Mucosa of stomach (tissue), 1 donor: ENCODE results near the gene PROK1.

Source experiments
- H3K27me3 ChIP-seq: one replicate; pipeline ENCODE4 v1.7.0; 2013; ENCODE audit warnings: mild to moderate bottlenecking, low read length; ENCODE audit not compliant: control insufficient read depth, insufficient read depth
- H3K36me3 ChIP-seq: one replicate; pipeline ENCODE4 v1.7.0; 2013; ENCODE audit warnings: low read length; ENCODE audit not compliant: control insufficient read depth, insufficient read depth
- H3K4me1 ChIP-seq: one replicate; pipeline ENCODE4 v1.7.0; 2013; ENCODE audit warnings: mild to moderate bottlenecking, low read length; ENCODE audit not compliant: control insufficient read depth, insufficient read depth
- H3K4me3 ChIP-seq: one replicate; pipeline ENCODE4 v1.7.0; 2013; ENCODE audit warnings: low read length
- H3K9ac ChIP-seq: one replicate; pipeline ENCODE4 v1.7.0; 2013; ENCODE audit warnings: mild to moderate bottlenecking, low read length, moderate library complexity
- H3K9me3 ChIP-seq: one replicate; pipeline ENCODE4 v1.7.0; 2013; ENCODE audit warnings: mild to moderate bottlenecking, low read length, moderate library complexity; ENCODE audit not compliant: control insufficient read depth
- donor health status: Pancreatic carcinoma.

The PROK1 gene

GRCh38 chr1:110484801-110485200 lies 33.9 kb downstream of the PROK1 start:
- Histone ChIP-seq H3K36me3 (no peaks in the 10 kb centered on the region), H3K4me3 (no peak overlapping the region), H3K4me1 (peaks cover 61% of the 10 kb centered on the region), H3K9me3 (no peaks in the 10 kb centered on the region), H3K27me3 (peaks cover 15% of the 10 kb centered on the region), H3K9ac (no peak overlapping the region)

GRCh38 chr1:110485725-110486124 lies 34.8 kb downstream of the PROK1 start:
- Histone ChIP-seq H3K36me3 (no peaks in the 10 kb centered on the region), H3K4me3 (no peak overlapping the region), H3K9ac (no peak overlapping the region), H3K27me3 (peaks cover 15% of the 10 kb centered on the region), H3K9me3 (no peaks in the 10 kb centered on the region), H3K4me1 (peaks cover 52% of the 10 kb centered on the region)

GRCh38 chr1:110487726-110488125 lies 36.8 kb downstream of the PROK1 start:
- Histone ChIP-seq H3K27me3 (peaks cover 21% of the 10 kb centered on the region), H3K9ac (no peak overlapping the region), H3K9me3 (no peaks in the 10 kb centered on the region), H3K4me3 (no peak overlapping the region), H3K4me1 (peaks cover 32% of the 10 kb centered on the region), H3K36me3 (no peaks in the 10 kb centered on the region)

GRCh38 chr1:110488161-110488560 lies 37.2 kb downstream of the PROK1 start:
- no peaks in the 10 kb centered on the region for H3K36me3 ChIP-seq
- no peak overlapping the region for H3K4me3 ChIP-seq
- H3K9ac ChIP-seq: no peak overlapping the region
- H3K27me3 ChIP-seq: peaks cover 18% of the 10 kb centered on the region
- peaks cover 28% of the 10 kb centered on the region for H3K4me1 ChIP-seq
- no peaks in the 10 kb centered on the region for H3K9me3 ChIP-seq

GRCh38 chr1:110488867-110489266 lies 37.9 kb downstream of the PROK1 start:
- H3K4me1 ChIP-seq: peaks cover 27% of the 10 kb centered on the region
- H3K27me3 ChIP-seq: peaks cover 11% of the 10 kb centered on the region
- no peaks in the 10 kb centered on the region for H3K9me3 ChIP-seq
- no peak overlapping the region for H3K4me3 ChIP-seq
- no peaks in the 10 kb centered on the region for H3K36me3 ChIP-seq
- H3K9ac ChIP-seq: no peak overlapping the region

- H3K4me1 ChIP-seq: peaks cover 27% of the 10 kb centered on the region
- H3K4me3 ChIP-seq: no peak overlapping the region
- peaks cover 11% of the 10 kb centered on the region for H3K27me3 ChIP-seq
- H3K9ac ChIP-seq: no peak overlapping the region
- H3K36me3 ChIP-seq: no peaks in the 10 kb centered on the region
- H3K9me3 ChIP-seq: no peaks in the 10 kb centered on the region
Observed at GRCh38 chr1:110489406-110489805, 38.5 kb downstream of the PROK1 start.

GRCh38 chr1:110489973-110490542 lies 39.1 kb downstream of the PROK1 start:
- no peak overlapping the region for H3K4me3 ChIP-seq
- H3K9ac ChIP-seq: no peak overlapping the region
- peaks cover 27% of the 10 kb centered on the region for H3K4me1 ChIP-seq
- H3K36me3 ChIP-seq: no peaks in the 10 kb centered on the region
- peaks cover 6% of the 10 kb centered on the region for H3K27me3 ChIP-seq
- H3K9me3 ChIP-seq: no peaks in the 10 kb centered on the region

GRCh38 chr1:110490791-110491451 lies 40.0 kb downstream of the PROK1 start:
- no peak overlapping the region for H3K9ac ChIP-seq
- peaks cover 27% of the 10 kb centered on the region for H3K4me1 ChIP-seq

GRCh38 chr1:110492573-110492972 lies 41.6 kb downstream of the PROK1 start:
- Histone ChIP-seq H3K4me3 (no peak overlapping the region), H3K27me3 (peaks cover 6% of the 10 kb centered on the region), H3K9me3 (no peaks in the 10 kb centered on the region), H3K9ac (no peak overlapping the region), H3K4me1 (peaks cover 10% of the 10 kb centered on the region), H3K36me3 (no peaks in the 10 kb centered on the region)

More at GRCh38 chr1:110490791-110491451, 40.0 kb downstream of the PROK1 start:
- Histone ChIP-seq H3K27me3 (peaks cover 6% of the 10 kb centered on the region), H3K4me3 (no peak overlapping the region), H3K9me3 (no peaks in the 10 kb centered on the region), H3K36me3 (no peaks in the 10 kb centered on the region)

- Histone ChIP-seq H3K9me3 (no peaks in the 10 kb centered on the region), H3K4me3 (no peak overlapping the region), H3K4me1 (peaks cover 4% of the 10 kb centered on the region), H3K9ac (no peak overlapping the region), H3K27me3 (peaks cover 6% of the 10 kb centered on the region), H3K36me3 (no peaks in the 10 kb centered on the region)
Observed at GRCh38 chr1:110493059-110493699, 42.2 kb downstream of the PROK1 start.

GRCh38 chr1:110494036-110494435 lies 43.1 kb downstream of the PROK1 start:
- no peak overlapping the region for H3K4me3 ChIP-seq
- no peaks in the 10 kb centered on the region for H3K9me3 ChIP-seq
- H3K9ac ChIP-seq: no peak overlapping the region
- no peaks in the 10 kb centered on the region for H3K4me1 ChIP-seq
- no peaks in the 10 kb centered on the region for H3K36me3 ChIP-seq
- H3K27me3 ChIP-seq: peaks cover 6% of the 10 kb centered on the region
